A673 (cell line): Measurements from ENCODE around the gene CAD.

Experiments
- EZH2 ChIP-seq: fragments of 200-600 bp; sonication (generic); IDR thresholded peaks from 2 replicates; pipeline ENCODE4 v1.6.1; 2017; ENCODE audit warnings: borderline replicate concordance, low read depth, mild to moderate bottlenecking, mixed read lengths, antibody characterized with exemption, low read length; ENCODE audit not compliant: poor library complexity, severe bottlenecking
- TF ChIP-seq, protein P1 (sequence below): fragments of 300-800, 200-600 bp; sonication (generic); conservative IDR thresholded peaks from 2 replicates; pipeline ENCODE4 v1.5.1; 2017; ENCODE audit warnings: low read depth, mild to moderate bottlenecking, antibody characterized with exemption, low read length, moderate library complexity, mixed read lengths

GRCh38 chr2:27265536-27265870 is 48.3 kb downstream of the CAD start:
- TF ChIP-seq, protein P1, sequence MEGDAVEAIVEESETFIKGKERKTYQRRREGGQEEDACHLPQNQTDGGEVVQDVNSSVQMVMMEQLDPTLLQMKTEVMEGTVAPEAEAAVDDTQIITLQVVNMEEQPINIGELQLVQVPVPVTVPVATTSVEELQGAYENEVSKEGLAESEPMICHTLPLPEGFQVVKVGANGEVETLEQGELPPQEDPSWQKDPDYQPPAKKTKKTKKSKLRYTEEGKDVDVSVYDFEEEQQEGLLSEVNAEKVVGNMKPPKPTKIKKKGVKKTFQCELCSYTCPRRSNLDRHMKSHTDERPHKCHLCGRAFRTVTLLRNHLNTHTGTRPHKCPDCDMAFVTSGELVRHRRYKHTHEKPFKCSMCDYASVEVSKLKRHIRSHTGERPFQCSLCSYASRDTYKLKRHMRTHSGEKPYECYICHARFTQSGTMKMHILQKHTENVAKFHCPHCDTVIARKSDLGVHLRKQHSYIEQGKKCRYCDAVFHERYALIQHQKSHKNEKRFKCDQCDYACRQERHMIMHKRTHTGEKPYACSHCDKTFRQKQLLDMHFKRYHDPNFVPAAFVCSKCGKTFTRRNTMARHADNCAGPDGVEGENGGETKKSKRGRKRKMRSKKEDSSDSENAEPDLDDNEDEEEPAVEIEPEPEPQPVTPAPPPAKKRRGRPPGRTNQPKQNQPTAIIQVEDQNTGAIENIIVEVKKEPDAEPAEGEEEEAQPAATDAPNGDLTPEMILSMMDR = no peak
- TF ChIP-seq EZH2 = no peak
